NB4 (cell line): ENCODE measurements around the gene SMIM10.

Experiments
- DNase-seq: peaks from one replicate; pipeline ENCODE4 v3.0.0; 2010; ENCODE audit warnings: low read depth
- H3K4me3 ChIP-seq: one replicate; pipeline ENCODE4 v1.5.1; 2011; ENCODE audit warnings: mild to moderate bottlenecking, low read depth, low read length, moderate library complexity
- MYC ChIP-seq: IDR thresholded peaks from 2 replicates; pipeline ENCODE4 v1.6.1; 2011; ENCODE audit warnings: low read depth, low read length
- POLR2A ChIP-seq: IDR thresholded peaks from 2 replicates; pipeline ENCODE4 v1.6.1; 2011; ENCODE audit warnings: mild to moderate bottlenecking; ENCODE audit not compliant: insufficient read length; ENCODE audit errors: extremely low read depth
- TF ChIP-seq, protein P1 (sequence below): IDR thresholded peaks from one replicate; pipeline ENCODE4 v1.5.1; 2012; ENCODE audit warnings: low read depth, low read length
- TF ChIP-seq, protein P2 (sequence below): IDR thresholded peaks from 2 replicates; pipeline ENCODE4 v1.6.1; 2011; ENCODE audit warnings: low read depth, low read length

SMIM10 gene

DNA sequence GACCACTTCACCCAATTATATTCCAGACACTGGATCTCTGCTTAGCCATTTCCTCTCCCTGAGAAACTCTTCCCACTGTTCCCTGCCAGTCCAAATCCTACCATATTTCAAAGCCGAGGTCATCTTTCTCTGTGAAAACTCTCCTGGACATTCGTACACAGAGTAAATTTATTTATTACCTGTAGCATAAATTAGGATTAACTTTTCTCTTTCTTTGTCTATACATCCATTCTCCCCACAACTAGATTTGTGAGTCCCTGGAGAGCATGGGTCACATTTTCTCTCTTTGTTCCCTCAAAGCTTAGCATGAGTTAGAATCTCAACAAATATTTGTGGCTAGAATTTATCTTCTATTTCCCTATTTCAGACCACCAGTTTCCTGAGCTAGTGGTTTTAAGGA lies 27.8 kb upstream of the SMIM10 start:
- peak; percentile 33 for DNase-seq
- TF ChIP-seq MYC: no peak
- TF ChIP-seq, protein P1, sequence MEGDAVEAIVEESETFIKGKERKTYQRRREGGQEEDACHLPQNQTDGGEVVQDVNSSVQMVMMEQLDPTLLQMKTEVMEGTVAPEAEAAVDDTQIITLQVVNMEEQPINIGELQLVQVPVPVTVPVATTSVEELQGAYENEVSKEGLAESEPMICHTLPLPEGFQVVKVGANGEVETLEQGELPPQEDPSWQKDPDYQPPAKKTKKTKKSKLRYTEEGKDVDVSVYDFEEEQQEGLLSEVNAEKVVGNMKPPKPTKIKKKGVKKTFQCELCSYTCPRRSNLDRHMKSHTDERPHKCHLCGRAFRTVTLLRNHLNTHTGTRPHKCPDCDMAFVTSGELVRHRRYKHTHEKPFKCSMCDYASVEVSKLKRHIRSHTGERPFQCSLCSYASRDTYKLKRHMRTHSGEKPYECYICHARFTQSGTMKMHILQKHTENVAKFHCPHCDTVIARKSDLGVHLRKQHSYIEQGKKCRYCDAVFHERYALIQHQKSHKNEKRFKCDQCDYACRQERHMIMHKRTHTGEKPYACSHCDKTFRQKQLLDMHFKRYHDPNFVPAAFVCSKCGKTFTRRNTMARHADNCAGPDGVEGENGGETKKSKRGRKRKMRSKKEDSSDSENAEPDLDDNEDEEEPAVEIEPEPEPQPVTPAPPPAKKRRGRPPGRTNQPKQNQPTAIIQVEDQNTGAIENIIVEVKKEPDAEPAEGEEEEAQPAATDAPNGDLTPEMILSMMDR: no peak
- TF ChIP-seq, protein P2, sequence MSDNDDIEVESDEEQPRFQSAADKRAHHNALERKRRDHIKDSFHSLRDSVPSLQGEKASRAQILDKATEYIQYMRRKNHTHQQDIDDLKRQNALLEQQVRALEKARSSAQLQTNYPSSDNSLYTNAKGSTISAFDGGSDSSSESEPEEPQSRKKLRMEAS: no peak
- no peak for TF ChIP-seq POLR2A
- no peak overlapping the region for H3K4me3 ChIP-seq

DNA sequence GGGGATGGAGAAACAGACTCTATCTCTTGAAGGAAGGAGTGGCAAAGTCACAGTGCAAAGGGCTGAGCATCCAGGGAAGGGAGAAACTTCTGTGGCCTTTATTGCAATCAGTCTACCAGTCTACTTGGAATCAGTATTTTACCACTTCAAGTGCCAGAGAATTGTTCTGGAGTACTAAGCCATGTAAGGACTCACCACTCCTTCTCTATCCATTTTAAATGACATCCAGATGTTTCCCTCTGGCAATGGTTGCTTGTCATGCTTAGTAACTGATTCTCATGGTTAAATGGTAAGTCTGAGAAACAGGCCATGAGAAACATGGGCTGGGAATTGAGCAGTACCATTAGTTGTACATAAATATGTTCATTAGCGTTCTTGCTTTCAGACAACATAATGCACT lies 21.1 kb upstream of the SMIM10 start:
- no peak overlapping the region for H3K4me3 ChIP-seq
- no peak for DNase-seq
- TF ChIP-seq MYC (no peak), POLR2A (no peak)
- TF ChIP-seq, protein P2: no peak
- TF ChIP-seq, protein P1: no peak

DNA sequence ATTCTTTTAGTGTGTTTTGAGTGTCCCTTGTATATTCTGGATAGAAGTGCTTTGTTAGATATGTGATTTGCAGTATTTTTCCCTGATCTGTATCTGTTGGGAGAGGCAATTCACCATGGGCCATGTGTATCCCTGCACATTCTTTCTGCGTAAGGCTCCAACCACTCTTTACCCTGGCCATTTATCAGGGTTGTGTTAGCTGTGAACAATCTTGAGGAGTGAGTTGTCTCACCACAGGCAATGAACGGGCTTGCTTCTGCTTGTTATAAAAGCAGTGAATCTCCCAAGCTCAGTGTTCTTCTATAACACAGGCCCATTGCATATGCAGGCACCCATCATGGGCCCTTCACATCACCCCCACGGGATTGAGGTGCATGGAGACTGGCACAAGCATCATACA lies 18.9 kb upstream of the SMIM10 start:
- TF ChIP-seq POLR2A (no peak), MYC (no peak)
- TF ChIP-seq, protein P1: no peak
- TF ChIP-seq, protein P2: no peak
- H3K4me3 ChIP-seq: no peak overlapping the region
- no peak for DNase-seq

DNA sequence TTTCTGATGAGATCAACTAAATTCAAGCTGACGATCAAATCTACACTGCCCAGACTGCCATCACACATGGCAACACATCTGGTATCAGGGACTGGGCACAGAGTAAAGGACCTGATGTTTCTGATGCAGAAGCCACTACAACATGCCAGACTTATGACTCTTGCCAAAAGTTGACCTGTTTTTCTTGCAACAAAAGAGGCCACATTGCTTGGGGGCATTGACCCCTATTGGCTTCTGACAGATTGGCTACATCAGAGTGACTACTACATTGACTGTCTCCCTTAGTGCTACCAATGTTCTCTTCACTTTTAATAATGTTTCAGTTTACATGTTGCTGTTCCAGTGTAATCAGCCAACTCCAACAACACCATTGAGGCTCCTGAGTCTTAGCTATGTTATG lies 15.3 kb upstream of the SMIM10 start:
- TF ChIP-seq, protein P1: no peak
- no peak for TF ChIP-seq MYC
- TF ChIP-seq, protein P2: no peak
- TF ChIP-seq POLR2A: no peak
- no peak for DNase-seq
- no peak overlapping the region for H3K4me3 ChIP-seq

DNA sequence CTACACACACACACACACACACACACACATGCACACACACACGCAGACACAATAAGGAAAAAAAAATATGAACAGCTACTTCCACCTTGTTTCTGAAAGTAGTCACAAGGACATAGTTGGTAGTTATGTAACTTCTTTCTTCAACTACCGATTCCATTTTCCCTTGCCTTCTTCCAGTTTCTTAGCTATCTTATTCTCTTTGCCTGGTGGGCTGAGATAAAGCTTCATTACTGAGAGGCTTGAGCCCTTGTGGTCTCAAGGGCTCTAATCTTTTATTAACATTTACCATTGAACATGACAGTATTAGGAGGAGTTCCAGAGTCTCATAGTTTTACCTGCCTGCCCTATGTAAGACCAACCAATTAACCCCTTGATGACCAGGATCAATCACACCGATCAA lies 8.9 kb upstream of the SMIM10 start:
- no peak overlapping the region for H3K4me3 ChIP-seq
- DNase-seq: no peak
- TF ChIP-seq MYC: no peak
- no peak for TF ChIP-seq POLR2A
- TF ChIP-seq, protein P2: no peak
- TF ChIP-seq, protein P1: no peak

DNA sequence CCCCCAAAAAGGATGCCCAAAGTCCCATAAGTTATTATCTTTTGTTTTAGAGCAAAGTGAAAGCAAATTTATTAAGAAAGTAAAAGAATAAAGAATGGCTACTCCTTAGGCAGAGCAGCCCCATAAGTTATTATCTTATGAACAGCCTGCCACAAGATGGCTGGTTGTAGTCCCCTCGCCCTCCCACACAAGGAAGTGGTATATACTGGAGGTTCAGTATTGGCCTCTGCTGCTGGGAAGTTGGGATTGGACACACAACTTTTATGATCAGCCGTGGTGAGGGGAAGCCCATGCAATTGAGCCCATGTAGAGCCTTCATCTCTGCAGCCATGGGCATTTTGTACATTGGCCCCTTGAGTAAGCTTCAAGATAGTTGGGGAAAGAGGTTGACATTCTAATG lies 8.0 kb upstream of the SMIM10 start:
- DNase-seq: no peak
- TF ChIP-seq, protein P2: no peak
- TF ChIP-seq MYC: no peak
- TF ChIP-seq, protein P1: no peak

More for the DNA sequence above, 8.0 kb upstream of the SMIM10 start:
- no peak overlapping the region for H3K4me3 ChIP-seq
